H1 (cell line): ENCODE measurements around the gene BHMT. TPM values are rescaled to one million over a fixed set of nuclear protein-coding genes. Genes with fewer than 3 reads are reported as not detected.

Source experiments
- ATF2 ChIP-seq: IDR thresholded peaks from 2 replicates; pipeline ENCODE4 v1.6.1; 2012; ENCODE audit warnings: low read length, inconsistent platforms
- KDM5A ChIP-seq: fragments of 200-600 bp; IDR thresholded peaks from 2 replicates; pipeline ENCODE4 v1.7.1; 2012; ENCODE audit warnings: mild to moderate bottlenecking, low read length, inconsistent platforms, mixed read lengths
- SAP30 ChIP-seq: fragments of 300-600 bp; sonication (generic); IDR thresholded peaks from 2 replicates; pipeline ENCODE4 v1.7.1; 2012; ENCODE audit warnings: low read length, moderate library complexity, mild to moderate bottlenecking, inconsistent platforms; ENCODE audit not compliant: insufficient read depth, insufficient replicate concordance
- SIN3A ChIP-seq, 2 experiments: IDR thresholded peaks in 1 of 2; conservative IDR thresholded peaks in 1 of 2; 2 replicates each; pipeline ENCODE4 v1.6.1; 2011 to 2012; ENCODE audit warnings: low read length in 2 of 2, improper control_type of control experiment in 1 of 2, low read depth in 1 of 2, mild to moderate bottlenecking in 1 of 2
- polyA plus RNA-seq, 7 experiments: library from polyadenylated mRNA; depleted of rRNA in 3 of 7; stranded (reverse) in 5 of 7; unstranded in 2 of 7; fragments of >200 nt in 5 of 7; fragments of 200-250 nt in 2 of 7; gene quantifications; 1 replicate in 5 of 7; 2 replicates in 1 of 7; 4 replicates in 1 of 7; pipeline versions ENCODE4 v1.2.1 to v1.2.3, GENCODE V29; 2011 to 2013; ENCODE audit warnings: missing spikeins in 2 of 7, mixed read lengths in 2 of 7
- total RNA-seq: library from RNA; stranded (reverse); fragmentation: NEBNext Ultra II Directional; extraction: Animal tissue kit (Norgen Biotek cat#: 25700); gene quantifications from 2 replicates; pipeline ENCODE4 v1.2.1, GENCODE V29; 2021

BHMT gene
- total and polyA plus RNA-seq, 2 of the 8 experiments (the other 6 are each of a cell fraction or from before 2014, with no cell fraction given): 0.54 to 1.6 TPM

- no peak for TF ChIP-seq ATF2
- TF ChIP-seq KDM5A: no peak
- no peak for TF ChIP-seq SIN3A (conservative IDR thresholded peaks at IDR 0.05 in 1 of 2, IDR thresholded peaks at IDR 0.05 in 1 of 2; ENCODE audit: low read depth in 1 of 2, low read length in 2 of 2)
- no peak for TF ChIP-seq SAP30
These were observed 13.0 kb downstream of the BHMT start (continued) for GRCh38 chr5:79124607-79125006.
